ENCODE data around the gene RBM28.

RBM28 gene

DNA sequence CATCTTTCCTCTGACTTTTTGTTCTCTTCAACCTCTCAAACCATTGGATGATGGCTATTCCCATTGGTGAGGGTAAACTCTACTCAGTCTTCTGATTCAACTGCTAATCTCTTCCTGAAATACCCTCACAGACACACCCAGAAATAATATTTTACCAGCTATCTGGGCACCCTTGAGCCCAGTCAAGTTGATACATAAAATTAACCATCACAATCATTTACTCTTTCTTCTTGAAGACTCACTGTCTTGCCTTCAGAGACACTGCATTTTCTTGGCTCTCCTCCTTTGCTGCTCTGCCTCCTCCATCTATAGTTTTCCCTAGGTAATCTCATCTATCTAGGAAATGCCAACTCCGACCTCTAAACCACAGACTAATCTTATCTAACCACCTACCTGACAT, 30.3 kb upstream of the RBM28 start:
- DNase-seq (ENCODE audit: low read depth): no peak

DNA sequence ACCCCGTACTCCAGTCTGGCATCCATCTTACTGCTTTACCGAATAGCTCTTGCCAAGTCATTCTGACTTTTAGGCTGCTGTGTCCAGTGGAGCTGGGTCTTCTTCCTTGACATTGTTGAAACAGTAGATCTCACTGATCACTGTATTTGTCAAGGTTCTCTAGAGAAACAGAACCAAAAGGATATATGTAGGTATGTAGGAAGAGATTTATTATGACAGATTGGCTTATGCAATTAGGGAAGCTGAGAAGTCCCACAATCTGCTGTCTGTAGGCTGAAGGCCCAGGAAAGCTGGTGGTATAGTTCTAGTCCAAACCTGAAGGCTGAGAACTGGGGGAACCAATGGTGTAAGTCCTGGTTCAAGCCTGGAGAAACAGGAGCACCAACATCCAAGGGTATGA, 29.9 kb upstream of the RBM28 start:
- DNase-seq (ENCODE audit: low read depth): no peak

DNA sequence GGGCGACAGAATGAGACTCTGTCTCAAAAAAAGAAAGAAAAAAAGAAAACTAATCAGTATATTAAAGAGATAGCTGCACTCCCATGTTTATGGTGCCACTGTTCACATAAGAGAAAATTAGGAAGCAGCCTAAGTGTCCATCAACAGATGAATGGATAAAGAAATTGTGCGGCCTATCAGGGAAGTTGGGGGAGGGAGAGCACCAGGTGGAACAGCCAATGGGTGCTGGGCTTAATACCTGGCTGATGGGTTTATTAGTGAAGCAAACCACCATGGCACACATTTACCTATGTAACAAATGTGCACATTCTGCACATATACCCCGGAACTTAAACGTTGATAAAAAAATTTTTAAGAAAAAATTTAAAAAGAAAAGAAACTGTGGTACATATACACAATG, 26.8 kb upstream of the RBM28 start:
- DNase-seq (ENCODE audit: low read depth): no peak

DNA sequence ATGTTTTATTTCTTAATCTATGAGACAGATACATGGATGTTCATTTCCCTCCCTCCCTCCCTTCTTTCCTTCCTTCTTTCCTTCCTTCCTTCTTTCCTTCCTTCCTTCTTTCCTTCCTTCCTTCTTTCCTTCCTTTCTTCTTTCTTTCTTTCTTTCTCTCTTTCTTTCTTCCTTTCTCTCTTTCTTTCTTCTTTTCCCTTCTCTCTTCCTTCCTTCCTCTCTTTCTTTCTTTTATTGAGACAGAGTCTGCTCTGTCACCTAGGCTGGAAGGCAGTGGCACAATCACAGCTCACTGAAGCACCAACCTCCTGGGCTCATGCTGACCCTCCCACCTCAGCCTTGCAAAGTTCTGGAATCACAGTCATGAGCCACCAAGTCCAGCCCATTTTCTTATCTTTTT, 23.3 kb upstream of the RBM28 start:
- DNase-seq (ENCODE audit: low read depth): no peak

DNA sequence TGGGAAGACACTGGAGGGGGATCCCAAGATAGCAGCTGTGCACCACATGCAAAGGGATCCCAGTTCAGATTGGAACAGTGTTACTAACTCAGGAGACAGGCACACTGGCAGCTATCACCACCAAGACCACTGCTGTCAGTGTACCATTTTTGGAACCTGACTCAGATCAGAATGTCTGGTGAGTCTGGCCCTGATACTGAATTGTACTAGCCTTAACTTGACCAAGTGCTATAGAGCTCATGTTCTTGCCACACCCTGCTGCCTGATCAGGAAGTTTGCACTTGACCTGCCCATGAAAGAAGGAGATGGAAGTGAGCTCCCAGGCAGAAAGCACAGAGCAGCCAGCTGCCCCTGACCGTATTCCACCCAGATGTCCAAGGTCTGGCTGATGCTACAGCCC, 22.6 kb upstream of the RBM28 start:
- DNase-seq (ENCODE audit: low read depth): no peak

DNA sequence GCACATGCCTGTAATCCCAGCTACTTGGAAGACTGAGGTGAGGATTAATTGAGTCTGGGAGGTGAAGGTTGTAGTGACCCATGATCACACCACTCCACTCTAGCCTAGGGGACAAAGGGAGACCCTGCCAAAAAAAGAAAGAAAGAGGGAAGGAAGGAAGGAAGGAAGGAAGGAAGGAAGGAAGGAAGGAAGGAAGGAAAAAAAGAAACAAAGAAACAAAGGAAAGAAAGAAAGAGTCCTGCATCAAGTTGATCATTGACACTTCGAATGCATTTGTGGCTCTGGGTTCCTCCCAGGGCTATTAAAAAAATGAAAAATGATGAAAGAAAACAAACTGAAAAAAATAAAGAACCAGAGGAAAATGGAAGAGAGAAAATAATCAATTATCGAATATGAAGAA, 21.7 kb upstream of the RBM28 start:
- DNase-seq (ENCODE audit: low read depth): no peak

DNA sequence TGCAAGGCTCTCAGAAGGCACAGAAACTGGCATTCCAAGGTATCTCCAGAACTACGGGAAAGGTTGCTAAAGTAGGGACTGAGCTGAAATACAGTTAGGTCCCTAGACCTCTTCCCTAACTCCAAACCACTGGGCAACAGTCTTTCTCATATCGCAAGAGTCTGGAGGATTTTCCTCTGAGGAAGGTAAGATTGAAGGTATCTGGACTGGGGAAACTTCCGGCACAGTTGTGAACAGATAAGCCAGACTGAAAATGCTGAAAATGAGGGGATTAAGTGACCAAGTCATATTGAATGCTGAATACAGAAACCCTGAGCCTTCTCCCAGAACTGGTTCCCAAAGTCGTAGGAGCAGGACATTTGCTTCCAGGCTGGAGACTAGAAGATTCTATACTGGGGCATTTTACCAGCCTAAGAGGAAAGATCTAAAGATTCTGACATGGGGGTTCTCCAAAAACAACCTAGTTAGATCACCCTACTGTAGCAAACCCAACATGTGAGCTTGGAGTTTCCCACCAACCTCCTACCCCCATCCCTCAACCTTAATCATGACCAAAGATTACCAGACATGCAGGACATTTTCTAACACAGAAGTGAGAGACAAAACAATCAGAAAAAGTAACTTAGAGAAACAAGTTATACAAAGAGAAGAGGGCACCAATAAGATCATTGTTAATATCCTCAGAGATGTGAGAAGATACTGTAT, 20.6 kb upstream of the RBM28 start:
- no peak for DNase-seq (ENCODE audit: low read depth)

DNA sequence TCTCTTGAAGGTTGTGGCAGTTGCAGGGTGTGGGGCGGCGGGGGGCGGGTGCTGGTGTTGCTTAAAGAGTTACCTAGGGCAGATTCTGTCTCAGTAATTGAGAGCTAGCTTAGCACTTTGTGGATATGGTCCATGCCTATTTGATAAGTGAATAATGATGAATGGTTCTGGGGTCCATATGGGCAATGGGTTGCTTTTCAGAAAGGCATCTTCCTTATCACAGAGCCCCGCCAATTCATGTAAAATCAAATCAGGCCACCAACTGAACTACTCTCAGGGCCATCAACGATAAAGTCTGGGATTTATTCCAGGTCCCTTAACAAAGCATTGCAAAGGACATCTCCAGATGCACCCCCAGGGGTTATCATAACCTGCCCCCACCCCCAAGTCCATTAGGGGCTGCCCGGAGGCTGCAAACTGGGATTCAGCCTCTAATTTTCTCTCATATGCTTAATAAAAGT, 19.6 kb upstream of the RBM28 start:
- no peak for DNase-seq (ENCODE audit: low read depth)

DNA sequence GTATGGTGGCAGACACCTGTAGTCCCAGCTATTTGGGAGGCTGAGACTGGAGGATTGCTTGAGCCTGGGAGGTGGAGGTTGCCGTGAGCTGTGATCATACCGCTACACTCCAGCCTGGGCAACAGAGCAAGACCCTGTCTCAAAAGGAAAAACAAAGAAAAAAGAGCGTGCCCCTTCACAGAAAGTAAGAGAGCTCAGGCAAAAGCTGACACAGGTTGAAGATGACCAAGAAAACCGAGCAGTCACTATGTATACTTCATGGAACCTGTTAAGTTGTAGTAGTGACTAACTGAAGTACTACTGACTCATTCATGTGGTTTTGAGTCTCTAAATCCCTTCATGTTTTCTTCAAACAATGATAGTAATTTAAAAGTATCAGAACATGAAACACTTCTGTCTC, 19.0 kb upstream of the RBM28 start:
- peak; percentile 74 for DNase-seq (ENCODE audit: low read depth)

DNA sequence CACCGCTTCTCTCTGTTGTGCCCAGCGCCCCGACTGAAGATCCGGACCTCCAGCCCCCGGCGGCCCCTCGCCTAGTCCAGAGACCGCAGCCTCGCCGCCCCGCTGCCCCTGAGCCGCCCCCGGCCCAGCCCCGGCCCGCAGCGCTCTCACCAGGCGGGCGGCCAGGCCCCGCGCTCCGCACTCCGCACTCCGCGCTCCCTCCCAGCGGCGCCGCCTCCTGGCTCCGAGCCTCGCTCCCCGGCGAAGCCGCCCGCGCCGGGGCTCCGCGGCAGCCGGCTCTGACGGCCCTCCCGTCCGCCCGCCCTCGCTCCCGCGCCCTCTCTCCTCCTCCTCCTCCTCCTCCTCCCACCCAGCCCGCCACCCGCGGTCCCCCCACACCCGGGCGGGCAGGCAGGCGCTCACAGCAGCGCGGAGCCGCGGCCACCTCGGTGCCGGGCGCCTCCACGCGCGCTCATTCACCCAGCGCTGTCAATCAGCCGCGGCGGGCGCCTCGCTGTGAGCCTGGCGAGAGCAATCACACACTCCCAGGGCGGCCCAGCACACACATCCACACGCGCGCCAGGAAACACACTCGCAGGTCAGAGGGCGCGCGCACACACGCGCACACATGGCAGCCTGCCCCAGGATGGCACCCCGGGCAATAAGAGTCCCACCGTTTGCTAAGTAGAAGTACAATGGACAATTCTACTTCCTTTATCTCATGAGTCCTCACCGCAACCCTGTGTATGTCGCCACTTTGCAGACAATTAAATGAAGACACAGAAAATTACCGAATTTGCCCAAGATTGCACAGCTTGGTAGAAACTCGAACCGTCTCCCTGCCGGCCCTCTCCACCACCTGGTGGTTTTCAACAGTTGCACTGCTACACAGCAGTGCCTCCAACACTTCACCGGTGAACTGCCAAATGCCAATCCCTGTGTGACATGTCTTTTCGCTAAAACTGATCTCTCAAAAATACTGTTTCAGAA, 18.0 kb upstream of the RBM28 start, which contains the start of gene PRRT4:
Gene PRRT4, minus strand, starts transcription at position 280 of the 969 bp plus-strand sequence.
- peak; percentile 25 for DNase-seq (ENCODE audit: low read depth)

DNA sequence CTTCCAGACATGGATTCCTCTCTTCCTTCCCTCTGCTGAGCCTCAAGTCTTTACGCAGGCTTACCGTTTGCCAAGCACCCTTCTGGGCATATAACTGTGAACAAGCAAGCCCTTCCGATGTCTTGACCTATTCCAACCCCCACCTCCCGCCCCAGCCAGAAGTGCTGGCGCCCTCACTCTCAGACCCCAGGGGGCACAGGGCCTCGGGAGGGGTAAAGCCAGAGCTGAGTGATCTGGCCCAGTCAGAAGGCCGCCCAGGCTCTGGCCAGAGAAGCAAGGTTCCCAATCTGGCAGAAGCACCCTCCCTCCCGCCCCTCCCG, 16.6 kb upstream of the RBM28 start:
- no peak for DNase-seq (ENCODE audit: low read depth)

DNA sequence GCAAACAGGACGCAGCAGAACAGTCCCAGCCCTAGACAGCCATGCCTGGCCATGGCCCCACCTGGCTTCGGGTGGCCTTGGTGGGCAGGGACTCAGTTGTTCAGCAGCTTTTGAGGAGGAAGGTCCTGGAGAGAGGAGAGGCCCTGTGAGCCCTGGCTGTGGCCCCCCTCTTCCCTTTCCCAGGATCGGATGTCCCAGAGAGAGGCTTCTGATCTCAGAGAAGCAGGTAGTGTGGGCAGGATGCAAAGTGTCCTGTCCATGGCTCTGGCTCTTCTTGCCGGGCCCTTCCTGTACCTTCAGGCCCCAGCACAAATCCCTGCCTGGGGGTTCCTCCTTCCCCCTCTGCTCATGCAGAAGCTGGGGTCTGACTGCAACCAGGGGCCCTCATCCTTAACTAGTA, 16.2 kb upstream of the RBM28 start:
- no peak for DNase-seq (ENCODE audit: low read depth)

DNA sequence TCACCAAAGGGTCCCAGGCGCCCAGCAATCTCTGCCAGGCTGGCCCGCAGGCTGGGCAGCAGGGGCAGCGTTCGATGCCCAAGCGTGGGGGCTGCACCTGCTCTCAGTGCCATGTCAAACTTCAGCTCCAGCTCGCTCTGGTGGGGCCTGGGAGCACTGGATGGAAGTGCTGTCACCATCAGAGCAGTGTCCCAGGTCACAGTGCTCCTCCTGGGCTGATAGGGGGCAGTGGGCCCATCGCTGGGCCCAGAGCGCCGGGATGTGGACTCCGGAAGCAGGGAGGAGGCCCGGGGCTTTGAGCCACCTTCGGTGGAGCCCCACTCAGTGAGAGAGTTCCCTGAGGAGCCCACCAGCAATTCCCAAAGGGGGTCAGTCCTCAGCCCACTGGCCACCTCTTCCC, 15.6 kb upstream of the RBM28 start:
- DNase-seq (ENCODE audit: low read depth): no peak

DNA sequence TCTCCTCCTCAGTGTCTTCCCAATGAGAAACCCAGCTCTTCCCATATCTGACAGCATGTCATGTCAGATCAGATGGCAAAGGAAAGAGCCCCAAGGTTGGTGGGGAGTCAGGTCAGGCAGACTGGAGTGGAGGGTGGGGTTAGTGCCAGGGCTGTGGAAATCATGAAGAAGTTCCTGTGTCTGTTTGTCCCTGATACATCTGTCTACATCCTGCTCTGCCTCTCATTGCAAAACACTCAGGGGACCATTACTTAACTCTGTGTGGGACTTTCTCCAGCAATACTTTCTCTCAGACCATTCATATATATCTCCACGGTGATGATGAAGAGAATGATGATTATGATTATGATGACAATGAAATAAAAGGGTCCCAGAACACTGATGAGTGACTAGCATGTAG, 14.5 kb upstream of the RBM28 start:
- no peak for DNase-seq (ENCODE audit: low read depth)

DNA sequence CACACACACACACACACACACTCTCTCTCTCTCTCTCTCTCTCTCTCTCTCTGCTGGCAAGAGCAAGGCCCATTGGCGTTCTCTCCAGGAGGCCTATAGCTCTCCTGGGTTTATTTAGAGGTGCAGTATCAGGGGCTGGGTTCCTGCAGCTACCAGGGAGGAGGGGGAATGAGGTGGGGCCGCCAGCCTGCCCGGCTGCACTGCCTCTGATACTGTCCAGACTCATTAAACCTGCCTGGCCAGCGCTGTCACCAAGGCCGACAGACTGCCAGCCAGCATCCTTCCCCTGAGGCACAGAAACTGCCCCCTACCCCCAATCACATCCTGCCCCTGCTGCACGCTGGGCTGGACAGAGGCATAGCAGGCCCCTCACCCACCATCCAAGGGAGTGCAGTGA, 13.5 kb upstream of the RBM28 start:
- DNase-seq (ENCODE audit: low read depth): no peak

DNA sequence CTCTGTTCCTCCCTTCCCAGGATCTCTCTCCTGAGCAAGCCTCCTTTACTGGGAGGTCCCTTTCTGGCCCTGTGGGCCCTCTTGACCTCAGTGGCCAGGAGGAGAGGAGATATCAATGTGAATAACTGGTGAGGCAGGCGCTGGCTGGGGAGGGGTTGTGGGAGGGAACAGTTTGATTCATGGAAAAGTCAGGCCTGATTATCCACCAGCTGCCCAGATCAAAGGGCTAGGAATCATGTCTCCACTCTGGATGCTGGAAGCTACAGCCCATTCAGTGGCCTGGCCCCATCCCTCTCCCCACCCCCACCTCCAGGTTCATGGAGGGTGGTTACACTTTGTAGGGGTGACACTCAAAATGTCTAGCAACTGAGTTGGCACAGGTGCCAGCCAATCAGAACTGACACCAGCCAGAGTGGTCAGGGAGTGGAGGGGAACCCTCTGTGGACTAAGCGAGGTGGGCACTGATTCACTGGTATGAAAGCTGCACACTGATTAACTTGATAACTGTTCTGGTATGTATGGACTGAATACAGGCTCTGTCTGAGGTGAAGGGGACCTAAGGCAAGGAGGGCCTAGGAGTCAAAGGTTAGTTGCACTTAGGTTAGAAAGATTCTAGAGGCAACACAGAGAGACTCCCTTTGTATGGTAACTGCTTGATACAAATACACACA, 13.0 kb upstream of the RBM28 start:
- DNase-seq (ENCODE audit: low read depth): no peak

DNA sequence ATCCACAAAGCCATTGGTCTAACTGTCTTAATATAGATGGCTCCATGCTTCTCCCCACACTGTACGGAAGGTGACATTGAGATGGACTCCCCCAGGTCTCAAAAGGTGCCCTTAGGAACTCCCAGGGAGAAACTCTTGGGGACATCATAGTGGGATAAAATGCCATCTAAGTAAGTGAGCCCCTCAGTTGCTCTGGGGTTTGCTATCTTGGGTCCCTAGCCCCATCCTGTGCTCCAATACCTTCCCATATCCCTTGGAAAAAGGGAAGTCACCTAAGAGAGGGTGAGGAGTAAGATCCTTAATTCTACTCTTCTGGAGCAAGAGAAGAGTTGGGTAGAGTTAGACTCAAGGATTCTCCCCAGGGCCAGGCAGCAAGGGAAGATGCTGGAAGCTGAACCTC, 9.9 kb upstream of the RBM28 start:
- no peak for DNase-seq (ENCODE audit: low read depth)

DNA sequence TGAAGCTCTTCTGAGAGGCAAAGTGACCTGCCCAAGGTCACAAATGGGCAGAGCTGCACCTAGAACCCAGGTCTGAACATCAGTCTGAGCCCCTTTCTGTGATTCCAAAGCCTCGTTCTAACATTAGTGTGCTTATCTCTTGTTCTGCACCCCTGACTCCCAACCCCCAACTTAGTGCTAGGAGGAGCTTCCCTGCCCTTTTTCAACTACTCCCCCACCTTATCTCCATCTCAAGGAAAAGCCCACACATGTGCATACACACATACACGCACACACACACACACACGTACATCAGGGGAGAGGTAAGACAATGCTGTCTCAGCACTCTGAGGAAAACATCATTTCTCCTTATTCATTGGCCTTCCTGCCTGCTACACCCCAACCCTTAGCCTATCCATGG, 9.5 kb upstream of the RBM28 start:
- DNase-seq (ENCODE audit: low read depth): no peak

DNA sequence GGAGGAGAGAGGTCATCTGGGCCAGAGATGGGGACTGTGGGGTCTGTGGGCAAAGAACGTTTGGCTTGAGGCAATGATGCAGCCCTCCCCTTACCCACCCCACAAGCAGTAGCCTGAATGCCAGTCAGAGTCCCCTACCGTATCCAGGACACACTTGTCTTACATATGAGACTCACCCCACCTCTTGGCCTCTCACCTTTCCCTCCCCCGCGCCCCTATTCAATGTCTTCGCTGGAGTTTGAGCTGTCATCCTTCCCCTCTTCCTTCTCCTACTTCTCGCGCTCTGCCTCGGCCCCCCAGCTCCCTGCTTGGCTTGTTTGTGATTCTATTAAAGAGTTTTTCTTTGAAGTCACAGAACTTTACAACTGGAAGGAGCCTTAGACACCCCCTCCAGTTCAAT, 8.9 kb upstream of the RBM28 start:
- no peak for DNase-seq (ENCODE audit: low read depth)

DNA sequence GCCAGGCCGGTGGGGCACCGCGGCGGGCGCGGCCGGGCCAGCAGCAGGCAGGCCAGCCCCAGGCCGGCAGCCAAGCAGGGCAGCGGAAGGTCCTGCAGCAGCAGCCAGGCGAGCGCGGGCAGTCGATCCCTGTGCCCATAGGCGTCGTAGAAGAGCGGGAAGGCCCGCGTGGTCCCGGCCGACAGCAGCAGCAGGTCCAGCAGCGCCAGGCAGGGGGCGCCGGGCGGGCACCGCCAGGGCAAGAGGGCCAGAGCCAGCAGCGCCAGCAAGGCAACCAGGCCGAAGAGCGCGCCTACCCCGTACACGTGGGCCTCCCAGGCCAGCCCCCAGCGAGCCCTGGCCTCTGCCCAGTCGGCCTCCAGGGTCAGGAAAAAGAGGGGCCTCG, 8.4 kb upstream of the RBM28 start:
- no peak for DNase-seq (ENCODE audit: low read depth)

DNA sequence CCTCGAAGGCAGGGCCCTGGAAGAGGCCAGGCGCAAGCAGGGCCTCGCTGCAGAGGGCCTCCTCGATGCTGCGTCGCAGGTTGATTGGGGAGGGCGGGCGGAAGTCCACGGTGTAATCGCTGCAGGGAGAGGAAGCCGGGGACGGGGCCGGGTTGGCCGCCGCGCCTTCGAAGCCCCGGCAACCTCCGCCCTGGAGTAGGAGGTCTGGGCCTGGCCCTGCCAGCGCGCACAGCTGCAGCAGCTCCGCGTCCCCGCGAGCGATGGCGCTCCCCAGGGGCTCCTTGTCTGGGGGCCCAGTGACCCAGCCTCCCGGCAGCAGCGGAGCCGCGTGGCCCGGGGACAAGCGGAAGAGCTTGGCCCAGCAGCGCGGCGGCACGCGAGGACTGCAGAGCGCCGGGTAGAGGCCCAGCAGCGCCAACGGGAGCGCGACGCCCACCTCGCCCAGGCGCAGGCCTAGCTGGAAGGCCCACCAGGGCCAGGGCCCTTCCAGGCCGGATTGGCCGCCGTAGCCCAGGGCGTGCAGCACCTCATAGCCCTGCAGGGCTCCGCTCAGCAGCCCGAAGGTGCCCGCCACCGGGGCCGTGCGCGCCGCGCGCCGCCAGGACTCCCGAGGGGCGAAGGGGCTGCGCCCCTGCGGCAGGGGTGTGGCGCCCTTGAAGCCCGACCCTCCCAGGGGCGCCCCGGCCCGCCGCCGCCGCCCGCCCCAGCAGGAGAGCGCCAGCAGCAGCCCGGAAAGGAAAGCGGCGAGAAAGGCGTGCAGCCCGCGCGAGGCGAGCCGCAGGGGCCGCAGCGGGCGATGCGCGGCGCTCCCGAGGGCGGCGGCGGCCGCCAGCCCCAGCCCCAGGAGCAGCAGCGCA, 7.8 kb upstream of the RBM28 start:
- DNase-seq (ENCODE audit: low read depth): no peak

DNA sequence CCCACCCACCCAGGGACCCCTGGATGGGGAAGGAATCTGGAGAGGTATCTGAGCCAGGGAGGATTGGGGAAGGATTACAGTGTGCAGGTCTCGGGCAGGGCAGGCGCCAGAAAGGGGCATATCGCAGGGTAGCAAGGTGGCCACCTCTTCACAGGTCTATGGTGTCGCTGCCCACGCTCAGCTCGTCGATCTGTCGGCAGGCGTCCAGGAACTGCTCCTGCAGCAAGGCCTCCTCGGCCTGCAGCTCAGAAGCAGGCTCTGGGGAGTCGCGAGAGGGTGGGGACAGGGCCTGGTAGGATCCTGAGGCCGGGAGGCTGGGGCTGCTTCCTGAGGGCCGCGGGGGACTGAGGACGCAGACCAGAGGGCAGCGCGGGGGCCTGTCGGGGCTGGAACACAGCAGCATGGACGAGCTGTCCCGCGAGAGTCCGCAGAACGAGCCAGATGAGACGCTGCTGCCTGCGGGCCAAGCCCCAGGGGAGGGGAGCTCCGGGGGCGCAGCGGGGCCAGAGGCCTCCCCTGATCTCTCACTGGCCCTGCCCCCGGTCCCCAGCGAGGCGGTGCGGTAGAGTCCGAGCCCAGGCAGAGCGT, 7.1 kb upstream of the RBM28 start:
- DNase-seq (ENCODE audit: low read depth): no peak

Measured in ELR (cell line).